GM06990 (cell line): ENCODE results near the gene HAGHL.

Source experiments
- DNase-seq: peaks from one replicate; pipeline ENCODE4 v3.0.0-alpha.2; 2011; ENCODE audit not compliant: insufficient read length; ENCODE audit errors: extremely low read depth
- H3K27me3 ChIP-seq: replicated peaks from 2 replicates; pipeline ENCODE4 v1.6.0; 2011; ENCODE audit warnings: low read length; ENCODE audit not compliant: control insufficient read depth, insufficient read depth
- H3K36me3 ChIP-seq: 2 replicates; pipeline ENCODE4 v1.5.1; 2011; ENCODE audit warnings: low read length; ENCODE audit not compliant: control insufficient read depth, insufficient read depth
- H3K4me3 ChIP-seq: replicated peaks from 2 replicates; pipeline ENCODE4 v1.5.1; 2011; ENCODE audit warnings: low read depth, mild to moderate bottlenecking, control low read depth, low read length
- CTCF ChIP-seq: IDR thresholded peaks from 2 replicates; pipeline ENCODE4 v1.5.1; 2011; ENCODE audit warnings: low read length, control low read depth, mild to moderate bottlenecking, inconsistent platforms; ENCODE audit not compliant: insufficient read depth, poor library complexity, severe bottlenecking

Gene HAGHL

GRCh38 chr16:683396-684070 is 43.4 kb upstream of the HAGHL start:
- peaks cover 37% of the 10 kb centered on the region for H3K36me3 ChIP-seq
- H3K27me3 ChIP-seq: no peaks in the 10 kb centered on the region
- DNase-seq: no peak
- TF ChIP-seq CTCF: no peak
- H3K4me3 ChIP-seq: peak overlapping the region; percentile 77

GRCh38 chr16:684071-684794 is 42.7 kb upstream of the HAGHL start, which contains the start of gene JMJD8:
Gene JMJD8 (minus strand): TSS chr16:684334. CDS start chr16:684319, 15 bp downstream.
- peak; percentile 97 for DNase-seq
- no peaks in the 10 kb centered on the region for H3K27me3 ChIP-seq
- TF ChIP-seq CTCF: no peak
- H3K4me3 ChIP-seq: peak within 1 kb of the TSS; percentile 77
- H3K36me3 ChIP-seq: peaks cover 37% of the 10 kb centered on the region

- no peak overlapping the region for H3K4me3 ChIP-seq
- H3K27me3 ChIP-seq: no peaks in the 10 kb centered on the region
- H3K36me3 ChIP-seq: peaks cover 37% of the 10 kb centered on the region
- no peak for DNase-seq
- TF ChIP-seq CTCF: no peak
These were observed 41.8 kb upstream of the HAGHL start for GRCh38 chr16:684961-685696.

- Histone ChIP-seq H3K36me3 (peaks cover 37% of the 10 kb centered on the region), H3K4me3 (no peak overlapping the region), H3K27me3 (no peaks in the 10 kb centered on the region)
- no peak for DNase-seq
- peak; percentile 11 for TF ChIP-seq CTCF
These were observed 40.9 kb upstream of the HAGHL start for GRCh38 chr16:685967-686366.

- Histone ChIP-seq H3K27me3 (no peaks in the 10 kb centered on the region), H3K4me3 (no peak overlapping the region), H3K36me3 (peaks cover 34% of the 10 kb centered on the region)
- TF ChIP-seq CTCF: no peak
- DNase-seq: no peak
These were observed 40.2 kb upstream of the HAGHL start for GRCh38 chr16:686459-687260.
